H1 (cell line): ENCODE data around the gene ENDOG. TPM values are rescaled to one million over a fixed set of nuclear protein-coding genes. Genes with fewer than 3 reads are reported as not detected.
"Not testable (repeated sequence)": the region's sequence is repeated elsewhere in the genome, so short reads cannot be mapped to it uniquely, and the experiment has no call there.

Experiments used
- CTCF ChIA-PET: fragments of 300-600 bp; sonication (Branson Sonifier 250); formaldehyde crosslinking; loops from one replicate; lab custom pipeline; 2021; ENCODE audit not compliant: partially characterized antibody; lab: Charles Lee
- POLR2A ChIA-PET: fragments of 300-600 bp; sonication (Branson Sonifier 250); formaldehyde crosslinking; loops from one replicate; lab custom pipeline; 2021; ENCODE audit warnings: inconsistent platforms; ENCODE audit not compliant: partially characterized antibody; lab: Charles Lee
- DNase-seq, 2 experiments: peaks; one replicate each; pipeline versions ENCODE4 v3.0.0 to v3.0.0-alpha.2; 2010 to 2022; ENCODE audit warnings: low spot score in 2 of 2, low read depth in 1 of 2, mixed read lengths in 1 of 2
- FAIRE-seq: peaks from 2 replicates; lab custom pipeline; 2011; peaks lifted over from hg19 to GRCh38; lab: Jason Lieb, UNC
- H2AFZ ChIP-seq: 2 replicates; pipeline ENCODE4 v1.8.1; 2012; ENCODE audit warnings: low read length, inconsistent platforms
- H2AK5ac ChIP-seq: 2 replicates; pipeline ENCODE4 v1.6.1; 2013; ENCODE audit warnings: low read depth, low read length
- H2BK120ac ChIP-seq: replicated peaks from 2 replicates; pipeline ENCODE3; 2013; ENCODE audit warnings: low read depth, low read length, inconsistent platforms
- H2BK12ac ChIP-seq: 2 replicates; pipeline ENCODE4 v1.6.1; 2013; ENCODE audit warnings: low read depth, low read length
- H2BK15ac ChIP-seq: 2 replicates; pipeline ENCODE4 v1.6.1; 2013; ENCODE audit warnings: low read length
- H2BK20ac ChIP-seq: 2 replicates; pipeline ENCODE4 v1.6.1; 2013; ENCODE audit warnings: low read length
- H2BK5ac ChIP-seq: 2 replicates; pipeline ENCODE4 v1.6.1; 2013; ENCODE audit warnings: low read depth, low read length
- H3K14ac ChIP-seq: 2 replicates; pipeline ENCODE4 v1.6.1; 2013; ENCODE audit warnings: inconsistent platforms; ENCODE audit not compliant: insufficient read length
- H3K18ac ChIP-seq: 2 replicates; pipeline ENCODE4 v1.6.1; 2013; ENCODE audit warnings: low read length; ENCODE audit errors: extremely low read depth
- H3K23ac ChIP-seq: 2 replicates; pipeline ENCODE4 v1.6.1; 2013; ENCODE audit warnings: inconsistent platforms; ENCODE audit not compliant: insufficient read length
- H3K23me2 ChIP-seq: 2 replicates; pipeline ENCODE4 v1.6.1; 2013; ENCODE audit warnings: low read depth, low read length
- H3K27ac ChIP-seq: 2 replicates; pipeline ENCODE4 v1.6.1; 2011; ENCODE audit warnings: low read depth, low read length, inconsistent platforms
- H3K27me3 ChIP-seq, 4 experiments: replicated peaks in 1 of 4; 1 replicate in 1 of 4; 2 replicates in 3 of 4; pipeline versions ENCODE4 v1.6.1 to v1.8.1; 2011 to 2013; ENCODE audit warnings: low read length in 3 of 4, mild to moderate bottlenecking in 3 of 4, inconsistent platforms in 2 of 4, mixed read lengths in 2 of 4, moderate library complexity in 1 of 4; ENCODE audit not compliant: control insufficient read depth in 3 of 4, insufficient read depth in 3 of 4; ENCODE audit errors: extremely low read depth in 1 of 4
- H3K36me3 ChIP-seq, 4 experiments: 2 replicates each; pipeline versions ENCODE4 v1.6.1 to v1.8.1; 2011 to 2013; ENCODE audit warnings: mild to moderate bottlenecking in 4 of 4, low read length in 3 of 4, moderate library complexity in 2 of 4, control low read depth in 1 of 4, inconsistent platforms in 1 of 4; ENCODE audit not compliant: insufficient read depth in 4 of 4, control insufficient read depth in 2 of 4
- H3K4ac ChIP-seq: replicated peaks from 2 replicates; pipeline ENCODE3; 2013; ENCODE audit warnings: low read length, low read depth, mixed read lengths, inconsistent platforms; ENCODE audit not compliant: insufficient read length
- H3K4me1 ChIP-seq, 4 experiments: replicated peaks in 1 of 4; 1 replicate in 1 of 4; 2 replicates in 3 of 4; pipeline versions ENCODE4 v1.6.1 to v1.8.1; 2011 to 2013; ENCODE audit warnings: low read length in 3 of 4, inconsistent platforms in 2 of 4, mixed read lengths in 1 of 4; ENCODE audit not compliant: insufficient read depth in 4 of 4, control insufficient read depth in 3 of 4
- H3K4me2 ChIP-seq, 2 experiments: 2 replicates each; pipeline versions ENCODE4 v1.6.1 to v1.8.1; 2011 to 2013; ENCODE audit warnings: low read depth in 2 of 2, low read length in 2 of 2, control low read depth in 1 of 2, inconsistent platforms in 1 of 2, mild to moderate bottlenecking in 1 of 2; ENCODE audit not compliant: insufficient read depth in 1 of 2
- H3K4me3 ChIP-seq, 4 experiments: fragments of 200-600, 300-600 bp in 1 of 4; sonication (generic), shearing (Covaris generic), sonication (Bioruptor Twin) in 1 of 4; 2 replicates each; pipeline versions ENCODE4 v1.5.1 to v1.8.1; 2011 to 2016; ENCODE audit warnings: low read length in 4 of 4, low read depth in 3 of 4, control low read depth in 2 of 4, inconsistent platforms in 2 of 4, mild to moderate bottlenecking in 2 of 4, mixed read lengths in 1 of 4, moderate library complexity in 1 of 4; ENCODE audit not compliant: insufficient read depth in 2 of 4; ENCODE audit errors: extremely low read depth in 1 of 4
- H3K56ac ChIP-seq: replicated peaks from 2 replicates; pipeline ENCODE3; 2013; ENCODE audit warnings: low read depth, mild to moderate bottlenecking, mixed read lengths, low read length, inconsistent platforms; ENCODE audit not compliant: insufficient read length
- H3K79me1 ChIP-seq: 2 replicates; pipeline ENCODE4 v1.6.1; 2013; ENCODE audit warnings: low read depth, low read length, control low read depth
- H3K79me2 ChIP-seq, 2 experiments: 2 replicates each; pipeline versions ENCODE4 v1.6.1 to v1.8.1; 2012 to 2013; ENCODE audit warnings: low read length in 2 of 2, mild to moderate bottlenecking in 2 of 2, inconsistent platforms in 1 of 2; ENCODE audit not compliant: insufficient read depth in 2 of 2, control insufficient read depth in 1 of 2
- H3K9ac ChIP-seq, 4 experiments: replicated peaks in 1 of 4; 1 replicate in 1 of 4; 2 replicates in 3 of 4; pipeline versions ENCODE4 v1.6.1 to v1.8.1; 2011 to 2013; ENCODE audit warnings: low read depth in 3 of 4, low read length in 3 of 4, control low read depth in 2 of 4, mild to moderate bottlenecking in 2 of 4, moderate library complexity in 2 of 4, inconsistent platforms in 1 of 4; ENCODE audit errors: extremely low read depth in 1 of 4
- H3K9me3 ChIP-seq, 2 experiments: 2 replicates each; pipeline versions ENCODE4 v1.6.1 to v1.8.1; 2012 to 2013; ENCODE audit warnings: mild to moderate bottlenecking in 2 of 2, moderate library complexity in 2 of 2, control low read depth in 1 of 2, inconsistent platforms in 1 of 2, low read depth in 1 of 2, low read length in 1 of 2, mixed read lengths in 1 of 2; ENCODE audit not compliant: insufficient read depth in 2 of 2
- H4K20me1 ChIP-seq, 2 experiments: replicated peaks in 1 of 2; 2 replicates each; pipeline versions ENCODE3 to v1.8.1; 2011 to 2013; ENCODE audit warnings: inconsistent platforms in 2 of 2, low read length in 2 of 2, mild to moderate bottlenecking in 1 of 2; ENCODE audit not compliant: insufficient read depth in 2 of 2, control insufficient read depth in 1 of 2
- H4K5ac ChIP-seq: 2 replicates; pipeline ENCODE4 v1.6.1; 2013; ENCODE audit warnings: low read length, low read depth, mixed read lengths, inconsistent platforms; ENCODE audit not compliant: insufficient read length
- H4K8ac ChIP-seq: 2 replicates; pipeline ENCODE4 v1.8.0; 2013; ENCODE audit warnings: mild to moderate bottlenecking, moderate library complexity, low read length, inconsistent platforms; ENCODE audit not compliant: insufficient read depth; ENCODE audit errors: extremely low read depth
- H4K91ac ChIP-seq: replicated peaks from 2 replicates; pipeline ENCODE3; 2013; ENCODE audit warnings: low read length, mixed read lengths, inconsistent platforms; ENCODE audit not compliant: insufficient read length
- WGBS, 2 experiments: shearing (Covaris generic) in 1 of 2; methylation state at CpG; one replicate each; pipeline versions ENCODE4 v1.1.6 to v1.1.7; 2013 to 2015; ENCODE audit warnings: low lambda C conversion rate in 2 of 2, mixed read lengths in 2 of 2, inconsistent platforms in 1 of 2, low coverage in 1 of 2, missing lambda C conversion rate in 1 of 2; ENCODE audit not compliant: insufficient replicate concordance in 2 of 2, insufficient coverage in 1 of 2, insufficient read length in 1 of 2; ENCODE audit errors: extremely low coverage in 1 of 2, missing lambda C conversion rate in 1 of 2; 5-methylcytosine and 5-hydroxymethylcytosine counted together
- polyA plus RNA-seq, 7 experiments: library from polyadenylated mRNA; depleted of rRNA in 3 of 7; stranded (reverse) in 5 of 7; unstranded in 2 of 7; fragments of >200 nt in 5 of 7; fragments of 200-250 nt in 2 of 7; gene quantifications; 1 replicate in 5 of 7; 2 replicates in 1 of 7; 4 replicates in 1 of 7; pipeline versions ENCODE4 v1.2.1 to v1.2.3, GENCODE V29; 2011 to 2013; ENCODE audit warnings: missing spikeins in 2 of 7, mixed read lengths in 2 of 7
- total RNA-seq: library from RNA; stranded (reverse); fragmentation: NEBNext Ultra II Directional; extraction: Animal tissue kit (Norgen Biotek cat#: 25700); gene quantifications from 2 replicates; pipeline ENCODE4 v1.2.1, GENCODE V29; 2021

ENDOG gene
- total and polyA plus RNA-seq, 2 of the 8 experiments (the other 6 are each of a cell fraction or from before 2014, with no cell fraction given), result 17.5 to 23.4 TPM

- not testable (repeated sequence) for H3K4ac ChIP-seq, H3K23ac ChIP-seq, H3K4me3 ChIP-seq, H4K8ac ChIP-seq, H3K23me2 ChIP-seq, H3K14ac ChIP-seq, H2BK20ac ChIP-seq, H3K27ac ChIP-seq, H2BK15ac ChIP-seq, H2AK5ac ChIP-seq, H3K18ac ChIP-seq, H3K27me3 ChIP-seq, H4K5ac ChIP-seq, H3K9ac ChIP-seq, H2BK12ac ChIP-seq, H3K36me3 ChIP-seq, H3K4me2 ChIP-seq, H2BK5ac ChIP-seq, H3K56ac ChIP-seq, H2BK120ac ChIP-seq, H3K79me1 ChIP-seq, H4K91ac ChIP-seq, H3K4me1 ChIP-seq, FAIRE-seq, H3K79me2 ChIP-seq, DNase-seq, H2AFZ ChIP-seq, H4K20me1 ChIP-seq
- peaks cover 8 to 12% of the 10 kb centered on the region in 2 experiments; a peak in 3 of 4 replicates for H3K9me3 ChIP-seq
- ChIA-PET POLR2A (interaction anchor here (1.4 kb wide), 1 partner anchor 30 kb away, joined by 3 read pairs; no protein-coding TSS in a partner anchor), CTCF (interaction anchor here (0.8 to 4.3 kb wide), 8 partner anchors 11 to 156 kb away, joined by 3 to 44 read pairs (median 4); no protein-coding TSS in a partner anchor)
- 85% methylated on average over 10 of the region's 10 CpGs; no CpG with 5 or more reads in 1 of the 2 experiments for WGBS, 2 experiments
These were observed 32.7 kb downstream of the ENDOG start for GRCh38 chr9:128851024-128851423.
